ENCODE measurements around the gene LDAF1. TPM values are rescaled to one million over a fixed set of nuclear protein-coding genes. Genes with fewer than 3 reads are reported as not detected.

LDAF1 gene
- total and polyA plus RNA-seq, 2 donors (not counting 1 experiment from before 2014, with no cell fraction given), result 36.3 to 123 TPM

DNA sequence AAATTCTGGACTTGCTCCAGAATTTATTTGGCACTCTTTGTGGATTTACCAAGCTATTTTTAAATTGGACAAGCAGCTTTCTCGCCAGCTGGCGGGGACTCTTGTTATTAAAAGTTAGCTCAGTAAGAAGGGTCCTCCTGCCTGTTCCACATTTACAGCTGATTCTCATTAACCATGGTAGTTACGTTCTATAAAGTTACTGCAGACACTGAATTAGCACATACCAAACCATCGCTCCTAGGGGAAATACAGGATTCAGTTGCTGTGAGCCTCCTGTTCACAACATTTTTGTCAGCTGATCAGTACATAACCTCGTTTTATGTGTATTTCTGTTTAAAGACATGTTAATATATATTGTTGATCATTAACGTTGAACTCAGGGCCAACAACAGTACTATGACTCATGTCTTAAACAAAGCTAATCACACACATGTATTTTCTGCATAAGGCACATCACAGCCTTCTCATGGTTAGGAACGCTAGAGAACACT lies 4.2 kb downstream of the LDAF1 start:
- Histone ChIP-seq H4K20me1 (ENCODE audit: control insufficient read depth, extremely low read depth, insufficient read depth, low read length) (no peaks in the 10 kb centered on the region), H3K27ac (ENCODE audit: insufficient read depth, low read length) (no peak overlapping the region), H3K9ac (ENCODE audit: insufficient read depth, low read length) (no peak overlapping the region), H3K27me3 (ENCODE audit: control insufficient read depth, insufficient read depth, low read length) (no peaks in the 10 kb centered on the region), H3K4me3 (replicated peaks in 1 of 4; ENCODE audit: control extremely low read depth in 1 of 4, insufficient read depth in 1 of 4, low read depth in 3 of 4, low read length in 4 of 4) (no peak overlapping the region), H3K9me3 (ENCODE audit: control insufficient read depth, insufficient read depth, low read depth, low read length) (no peaks in the 10 kb centered on the region), H3K4me1 (ENCODE audit: control insufficient read depth, extremely low read depth, insufficient read depth, low read length) (peaks cover 13% of the 10 kb centered on the region), H3K4me2 (ENCODE audit: extremely low read depth, insufficient read depth, low read length) (peak overlapping the region; percentile 11), H3K36me3 (ENCODE audit: control insufficient read depth, insufficient read depth, low read length) (peaks cover 4% of the 10 kb centered on the region), H3K79me2 (ENCODE audit: control insufficient read depth, insufficient read depth, low read length) (no peaks in the 10 kb centered on the region), H2AFZ (ENCODE audit: low read length) (no peak overlapping the region)
- peak in 1 of 2 donors; percentile 65 for DNase-seq (ENCODE audit: low read depth in 2 of 2)
- TF ChIP-seq EZH2 (IDR thresholded peaks at IDR 0.05; ENCODE audit: low read length, missing control alignments) (no peak), CTCF (conservative IDR thresholded peaks at IDR 0.05 in 1 of 2, IDR thresholded peaks at IDR 0.05 in 1 of 2; ENCODE audit: low read depth in 1 of 2, low read length in 2 of 2) (no peak)

DNA sequence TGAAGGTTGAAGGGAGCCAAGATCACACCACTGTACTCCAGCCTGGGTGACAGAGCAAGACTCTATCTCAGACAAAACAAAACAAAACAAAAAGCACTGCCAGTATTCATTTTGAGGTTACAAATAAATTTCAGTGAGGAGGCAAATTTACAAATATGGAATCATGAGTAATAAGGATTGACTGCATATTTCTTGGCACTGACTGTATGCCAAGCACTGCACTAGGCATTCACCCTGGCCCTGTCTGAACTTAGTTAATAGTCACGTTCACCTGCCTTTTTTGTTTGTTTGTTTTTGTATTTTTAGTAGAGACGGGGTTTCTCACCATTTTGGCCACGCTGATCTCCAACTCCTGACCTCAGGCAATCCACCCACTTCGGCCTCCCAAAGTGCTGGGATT lies 5.1 kb downstream of the LDAF1 start:
- no peaks in the 10 kb centered on the region for H3K9me3 ChIP-seq (ENCODE audit: control insufficient read depth, insufficient read depth, low read depth, low read length)
- no peak overlapping the region for H3K27ac ChIP-seq (ENCODE audit: insufficient read depth, low read length)
- H2AFZ ChIP-seq (ENCODE audit: low read length), result no peak overlapping the region
- H3K36me3 ChIP-seq (ENCODE audit: control insufficient read depth, insufficient read depth, low read length), result peaks cover 4% of the 10 kb centered on the region
- H3K4me3 ChIP-seq (replicated peaks in 1 of 4; ENCODE audit: control extremely low read depth in 1 of 4, insufficient read depth in 1 of 4, low read depth in 3 of 4, low read length in 4 of 4), result no peak overlapping the region
- H3K4me2 ChIP-seq (ENCODE audit: extremely low read depth, insufficient read depth, low read length), result no peak overlapping the region
- peaks cover 9% of the 10 kb centered on the region for H3K4me1 ChIP-seq (ENCODE audit: control insufficient read depth, extremely low read depth, insufficient read depth, low read length)
- no peaks in the 10 kb centered on the region for H4K20me1 ChIP-seq (ENCODE audit: control insufficient read depth, extremely low read depth, insufficient read depth, low read length)
- H3K9ac ChIP-seq (ENCODE audit: insufficient read depth, low read length), result no peak overlapping the region
- H3K79me2 ChIP-seq (ENCODE audit: control insufficient read depth, insufficient read depth, low read length), result no peaks in the 10 kb centered on the region
- no peak for TF ChIP-seq CTCF (conservative IDR thresholded peaks at IDR 0.05 in 1 of 2, IDR thresholded peaks at IDR 0.05 in 1 of 2; ENCODE audit: low read depth in 1 of 2, low read length in 2 of 2)
- no peak for TF ChIP-seq EZH2 (IDR thresholded peaks at IDR 0.05; ENCODE audit: low read length, missing control alignments)
- no peaks in the 10 kb centered on the region for H3K27me3 ChIP-seq (ENCODE audit: control insufficient read depth, insufficient read depth, low read length)
- DNase-seq (ENCODE audit: low read depth in 2 of 2), result no peak

- Histone ChIP-seq H3K36me3 (ENCODE audit: control insufficient read depth, insufficient read depth, low read length) (peaks cover 4% of the 10 kb centered on the region), H3K4me1 (ENCODE audit: control insufficient read depth, extremely low read depth, insufficient read depth, low read length) (peaks cover 12% of the 10 kb centered on the region), H3K9me3 (ENCODE audit: control insufficient read depth, insufficient read depth, low read depth, low read length) (no peaks in the 10 kb centered on the region), H3K27me3 (ENCODE audit: control insufficient read depth, insufficient read depth, low read length) (no peaks in the 10 kb centered on the region), H3K79me2 (ENCODE audit: control insufficient read depth, insufficient read depth, low read length) (no peaks in the 10 kb centered on the region), H3K4me2 (ENCODE audit: extremely low read depth, insufficient read depth, low read length) (no peak overlapping the region), H4K20me1 (ENCODE audit: control insufficient read depth, extremely low read depth, insufficient read depth, low read length) (no peaks in the 10 kb centered on the region), H3K4me3 (replicated peaks in 1 of 4; ENCODE audit: control extremely low read depth in 1 of 4, insufficient read depth in 1 of 4, low read depth in 3 of 4, low read length in 4 of 4) (no peak overlapping the region), H3K27ac (ENCODE audit: insufficient read depth, low read length) (no peak overlapping the region), H3K9ac (ENCODE audit: insufficient read depth, low read length) (no peak overlapping the region), H2AFZ (ENCODE audit: low read length) (no peak overlapping the region)
- DNase-seq (ENCODE audit: low read depth in 2 of 2), result no peak
- TF ChIP-seq EZH2 (IDR thresholded peaks at IDR 0.05; ENCODE audit: low read length, missing control alignments) (no peak), CTCF (conservative IDR thresholded peaks at IDR 0.05 in 1 of 2, IDR thresholded peaks at IDR 0.05 in 1 of 2; ENCODE audit: low read depth in 1 of 2, low read length in 2 of 2) (no peak)
Observed at GRCh38 chr16:21164521-21165168, 6.2 kb downstream of the LDAF1 start.
